NCI-H2196 (cell line): Measurements from ENCODE around the gene GPRC5D.

Experiments
- DNase-seq: peaks from one replicate; lab custom pipeline; 2025; ENCODE audit not compliant: unreplicated experiment; lab: John Stamatoyannopoulos, UW

The GPRC5D gene

GRCh38 chr12:12952036-12952435 is at the start of gene GPRC5D:
TSS of gene GPRC5D (minus strand) at chr12:12952170. CDS start at chr12:12950384, 1,786 bp downstream.
- no peak for DNase-seq

GRCh38 chr12:13001775-13002040 is 49.7 kb upstream of the GPRC5D start:
- DNase-seq, result no peak

GRCh38 chr12:13000925-13001774 is 49.2 kb upstream of the GPRC5D start:
- DNase-seq, result peak; percentile 6

GRCh38 chr12:13000616-13000924 is 48.6 kb upstream of the GPRC5D start:
- DNase-seq, result no peak

- DNase-seq, result peak; percentile 64
Measured at GRCh38 chr12:12999959-13000615, 48.1 kb upstream of the GPRC5D start, which contains the start of gene HEBP1. TSS of gene HEBP1 (minus strand) at chr12:13000265. CDS start at chr12:13000114, 151 bp downstream.

- no peak for DNase-seq
Measured at GRCh38 chr12:12999271-12999958, 47.4 kb upstream of the GPRC5D start.

GRCh38 chr12:12998248-12998647 is 46.3 kb upstream of the GPRC5D start:
- no peak for DNase-seq

- DNase-seq, result no peak
Measured at GRCh38 chr12:12997734-12998133, 45.8 kb upstream of the GPRC5D start.

GRCh38 chr12:12997156-12997555 is 45.2 kb upstream of the GPRC5D start:
- DNase-seq, result no peak

GRCh38 chr12:12996209-12996608 is 44.2 kb upstream of the GPRC5D start:
- no peak for DNase-seq

GRCh38 chr12:12995088-12995487 is 43.1 kb upstream of the GPRC5D start:
- no peak for DNase-seq

GRCh38 chr12:12993367-12993766 is 41.4 kb upstream of the GPRC5D start:
- no peak for DNase-seq

GRCh38 chr12:12992418-12993130 is 40.6 kb upstream of the GPRC5D start:
- no peak for DNase-seq

- DNase-seq, result peak; percentile 1
Measured at GRCh38 chr12:12990700-12991468, 38.9 kb upstream of the GPRC5D start.

GRCh38 chr12:12987421-12987820 is 35.5 kb upstream of the GPRC5D start:
- no peak for DNase-seq

GRCh38 chr12:12986775-12987331 is 34.9 kb upstream of the GPRC5D start:
- DNase-seq, result no peak

- DNase-seq, result no peak
Measured at GRCh38 chr12:12985817-12986408, 33.9 kb upstream of the GPRC5D start.

GRCh38 chr12:12984149-12984548 is 32.2 kb upstream of the GPRC5D start:
- DNase-seq, result no peak

GRCh38 chr12:12983420-12984035 is 31.6 kb upstream of the GPRC5D start:
- DNase-seq, result peak; percentile 11

GRCh38 chr12:12982331-12982730 is 30.4 kb upstream of the GPRC5D start:
- DNase-seq, result no peak
